K562 (cell line): ENCODE measurements around the gene MRPL11. TPM values are rescaled to one million over a fixed set of nuclear protein-coding genes. Genes with fewer than 3 reads are reported as not detected.
"Not testable (repeated sequence)": the region's sequence is repeated elsewhere in the genome, so short reads cannot be mapped to it uniquely, and the experiment has no call there.

ENCODE experiments used
- CEBPB ChIP-seq: fragments of 450-650 bp; IDR thresholded peaks from 2 replicates; pipeline ENCODE4 v1.6.1; 2016; ENCODE audit warnings: missing genetic modification characterization, missing compliant biosample characterization
- CTBP1 ChIP-seq: fragments of 450-650 bp; IDR thresholded peaks from 2 replicates; pipeline ENCODE4 v1.6.1; 2016; ENCODE audit warnings: borderline replicate concordance
- HDAC2 ChIP-seq: fragments of 450-650 bp; IDR thresholded peaks from 2 replicates; pipeline ENCODE4 v1.6.1; 2016; ENCODE audit warnings: mild to moderate bottlenecking
- KDM5B ChIP-seq: fragments of 200-600 bp; sonication (generic); IDR thresholded peaks from 2 replicates; pipeline ENCODE4 v1.6.1; 2012; ENCODE audit warnings: low read depth, mild to moderate bottlenecking, moderate library complexity, low read length, control low read depth, inconsistent platforms; ENCODE audit not compliant: insufficient replicate concordance
- NFE2 ChIP-seq: IDR thresholded peaks from 2 replicates; pipeline ENCODE4 v1.6.1; 2014; ENCODE audit warnings: antibody characterized with exemption, low read depth
- NFE2L1 ChIP-seq: fragments of 450-650 bp; IDR thresholded peaks from 2 replicates; pipeline ENCODE4 v1.6.1; 2016; ENCODE audit warnings: missing genetic modification characterization, low read depth, mild to moderate bottlenecking, missing compliant biosample characterization, moderate library complexity, borderline replicate concordance
- POLR3A ChIP-seq: IDR thresholded peaks from 2 replicates; pipeline ENCODE4 v1.6.1; 2011; ENCODE audit warnings: borderline replicate concordance, mild to moderate bottlenecking, moderate library complexity; ENCODE audit not compliant: insufficient read length, insufficient read depth; ENCODE audit errors: extremely low read depth
- RCOR1 ChIP-seq, 2 experiments: IDR thresholded peaks; 2 replicates each; pipeline ENCODE4 v1.6.1; 2012; ENCODE audit warnings: low read depth in 2 of 2, low read length in 2 of 2, borderline replicate concordance in 1 of 2, improper control_type of control experiment in 1 of 2
- polyA plus RNA-seq, 8 experiments: library from polyadenylated mRNA; depleted of rRNA in 4 of 8; stranded (reverse) in 5 of 8; unstranded in 3 of 8; fragments of >200 nt; fragmentation: Nextera tagmentation in 2 of 8; fragmentation: Illumina TruSeq in 1 of 8; extraction: Ambion mirVana in 2 of 8; extraction: Trizol in 1 of 8; gene quantifications; 2 replicates each; pipeline versions ENCODE4 v1.2.1 to v1.2.3, GENCODE V29; 2011 to 2014; ENCODE audit warnings: inconsistent platforms in 1 of 8, missing spikeins in 1 of 8
- total RNA-seq, 7 experiments: library from RNA; depleted of rRNA in 6 of 7; stranded (reverse); fragments of >200 nt in 6 of 7; fragmentation: Illumina TruSeq in 2 of 7; extraction: Trizol in 2 of 7; gene quantifications; 2 replicates each; pipeline versions ENCODE4 v1.2.1 to v1.2.3, GENCODE V29; 2011 to 2021; ENCODE audit warnings: low replicate concordance in 1 of 7
- TF ChIP-seq, protein P1 (sequence below), 2 experiments: IDR thresholded peaks in 1 of 2; conservative IDR thresholded peaks in 1 of 2; 2 replicates each; pipeline ENCODE4 v1.6.1; 2016; ENCODE audit warnings: low read depth in 2 of 2, mild to moderate bottlenecking in 1 of 2, missing compliant biosample characterization in 1 of 2, missing genetic modification characterization in 1 of 2, moderate library complexity in 1 of 2
- TF ChIP-seq, protein P2 (sequence below): IDR thresholded peaks from 2 replicates; pipeline ENCODE4 v1.6.1; 2014; ENCODE audit warnings: antibody characterized with exemption
- TF ChIP-seq, protein P3 (sequence below): fragments of 450-650 bp; IDR thresholded peaks from 2 replicates; pipeline ENCODE4 v1.6.1; 2016
- TF ChIP-seq, protein P4 (sequence below), 2 experiments: fragments of 450-650 bp; formaldehyde crosslinking in 1 of 2; IDR thresholded peaks; 2 replicates each; pipeline versions ENCODE4 v1.4.0 to v1.6.1; 2014 to 2020; ENCODE audit warnings: mild to moderate bottlenecking in 2 of 2, borderline replicate concordance in 1 of 2, low read depth in 1 of 2

Gene MRPL11
- total and polyA plus RNA-seq, 9 of the 15 experiments (the other 6 are each of a cell fraction or from before 2014, with no cell fraction given) = 33.0 to 173 (median 91.9) TPM

DNA sequence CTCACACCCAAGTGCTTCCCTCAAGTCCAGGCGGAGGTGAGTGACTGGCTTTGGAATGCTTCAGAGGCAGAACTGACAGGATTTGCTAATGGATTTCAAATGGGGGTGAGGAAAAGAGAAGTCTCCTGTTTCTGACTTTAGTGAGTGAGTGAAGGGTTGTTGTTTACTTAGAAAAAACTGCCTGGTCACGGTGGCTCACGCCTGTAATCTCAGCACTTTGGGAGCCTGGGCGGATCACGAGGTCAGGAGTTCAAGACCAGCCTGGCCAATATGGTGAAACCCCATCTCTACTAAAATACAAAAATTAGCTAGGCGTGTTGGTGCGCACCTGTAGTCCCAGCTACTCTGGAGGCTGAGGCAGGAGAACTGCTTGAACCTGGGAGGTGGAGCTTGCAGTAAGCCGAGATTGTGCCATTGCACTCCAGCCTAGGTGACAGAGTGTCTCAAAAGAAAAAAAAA, 6.7 kb downstream of the MRPL11 start (continued):
- TF ChIP-seq, protein P1, sequence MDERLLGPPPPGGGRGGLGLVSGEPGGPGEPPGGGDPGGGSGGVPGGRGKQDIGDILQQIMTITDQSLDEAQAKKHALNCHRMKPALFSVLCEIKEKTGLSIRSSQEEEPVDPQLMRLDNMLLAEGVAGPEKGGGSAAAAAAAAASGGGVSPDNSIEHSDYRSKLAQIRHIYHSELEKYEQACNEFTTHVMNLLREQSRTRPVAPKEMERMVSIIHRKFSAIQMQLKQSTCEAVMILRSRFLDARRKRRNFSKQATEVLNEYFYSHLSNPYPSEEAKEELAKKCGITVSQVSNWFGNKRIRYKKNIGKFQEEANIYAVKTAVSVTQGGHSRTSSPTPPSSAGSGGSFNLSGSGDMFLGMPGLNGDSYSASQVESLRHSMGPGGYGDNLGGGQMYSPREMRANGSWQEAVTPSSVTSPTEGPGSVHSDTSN (CRISPR knock-in tag; IDR thresholded peaks at IDR 0.05; ENCODE audit: low read depth) = not testable (repeated sequence)
- TF ChIP-seq, protein P1 (tag; conservative IDR thresholded peaks at IDR 0.05; ENCODE audit: low read depth) = 0 out of 2 replicates have a peak, but pooled peaks have one; percentile 17
- TF ChIP-seq CEBPB (tag) (peak; percentile 51; the same call in 1 of the 2 replicates), CTBP1 (peak; percentile 70), KDM5B (peak; percentile 89), POLR3A (peak; percentile 72), NFE2 (peak; percentile 93), HDAC2 (peak; percentile 72; the same call in 1 of the 2 replicates), NFE2L1 (tag) (peak; percentile 50; the same call in 1 of the 2 replicates), RCOR1 (IDR thresholded peaks at IDR 0.05; ENCODE audit: borderline replicate concordance in 1 of 2, low read depth in 2 of 2, low read length in 2 of 2) (peak in 1 of 2 experiments; percentile 84; a peak in 2 of 4 replicates)
- TF ChIP-seq, protein P2, sequence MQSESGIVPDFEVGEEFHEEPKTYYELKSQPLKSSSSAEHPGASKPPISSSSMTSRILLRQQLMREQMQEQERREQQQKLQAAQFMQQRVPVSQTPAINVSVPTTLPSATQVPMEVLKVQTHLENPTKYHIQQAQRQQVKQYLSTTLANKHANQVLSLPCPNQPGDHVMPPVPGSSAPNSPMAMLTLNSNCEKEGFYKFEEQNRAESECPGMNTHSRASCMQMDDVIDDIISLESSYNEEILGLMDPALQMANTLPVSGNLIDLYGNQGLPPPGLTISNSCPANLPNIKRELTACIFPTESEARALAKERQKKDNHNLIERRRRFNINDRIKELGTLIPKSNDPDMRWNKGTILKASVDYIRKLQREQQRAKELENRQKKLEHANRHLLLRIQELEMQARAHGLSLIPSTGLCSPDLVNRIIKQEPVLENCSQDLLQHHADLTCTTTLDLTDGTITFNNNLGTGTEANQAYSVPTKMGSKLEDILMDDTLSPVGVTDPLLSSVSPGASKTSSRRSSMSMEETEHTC = 0 out of 2 replicates have a peak, but pooled peaks have one; percentile 14
- TF ChIP-seq, protein P3, sequence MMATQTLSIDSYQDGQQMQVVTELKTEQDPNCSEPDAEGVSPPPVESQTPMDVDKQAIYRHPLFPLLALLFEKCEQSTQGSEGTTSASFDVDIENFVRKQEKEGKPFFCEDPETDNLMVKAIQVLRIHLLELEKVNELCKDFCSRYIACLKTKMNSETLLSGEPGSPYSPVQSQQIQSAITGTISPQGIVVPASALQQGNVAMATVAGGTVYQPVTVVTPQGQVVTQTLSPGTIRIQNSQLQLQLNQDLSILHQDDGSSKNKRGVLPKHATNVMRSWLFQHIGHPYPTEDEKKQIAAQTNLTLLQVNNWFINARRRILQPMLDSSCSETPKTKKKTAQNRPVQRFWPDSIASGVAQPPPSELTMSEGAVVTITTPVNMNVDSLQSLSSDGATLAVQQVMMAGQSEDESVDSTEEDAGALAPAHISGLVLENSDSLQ = peak; percentile 37; the same call in 1 of the 2 replicates
- TF ChIP-seq, protein P4, sequence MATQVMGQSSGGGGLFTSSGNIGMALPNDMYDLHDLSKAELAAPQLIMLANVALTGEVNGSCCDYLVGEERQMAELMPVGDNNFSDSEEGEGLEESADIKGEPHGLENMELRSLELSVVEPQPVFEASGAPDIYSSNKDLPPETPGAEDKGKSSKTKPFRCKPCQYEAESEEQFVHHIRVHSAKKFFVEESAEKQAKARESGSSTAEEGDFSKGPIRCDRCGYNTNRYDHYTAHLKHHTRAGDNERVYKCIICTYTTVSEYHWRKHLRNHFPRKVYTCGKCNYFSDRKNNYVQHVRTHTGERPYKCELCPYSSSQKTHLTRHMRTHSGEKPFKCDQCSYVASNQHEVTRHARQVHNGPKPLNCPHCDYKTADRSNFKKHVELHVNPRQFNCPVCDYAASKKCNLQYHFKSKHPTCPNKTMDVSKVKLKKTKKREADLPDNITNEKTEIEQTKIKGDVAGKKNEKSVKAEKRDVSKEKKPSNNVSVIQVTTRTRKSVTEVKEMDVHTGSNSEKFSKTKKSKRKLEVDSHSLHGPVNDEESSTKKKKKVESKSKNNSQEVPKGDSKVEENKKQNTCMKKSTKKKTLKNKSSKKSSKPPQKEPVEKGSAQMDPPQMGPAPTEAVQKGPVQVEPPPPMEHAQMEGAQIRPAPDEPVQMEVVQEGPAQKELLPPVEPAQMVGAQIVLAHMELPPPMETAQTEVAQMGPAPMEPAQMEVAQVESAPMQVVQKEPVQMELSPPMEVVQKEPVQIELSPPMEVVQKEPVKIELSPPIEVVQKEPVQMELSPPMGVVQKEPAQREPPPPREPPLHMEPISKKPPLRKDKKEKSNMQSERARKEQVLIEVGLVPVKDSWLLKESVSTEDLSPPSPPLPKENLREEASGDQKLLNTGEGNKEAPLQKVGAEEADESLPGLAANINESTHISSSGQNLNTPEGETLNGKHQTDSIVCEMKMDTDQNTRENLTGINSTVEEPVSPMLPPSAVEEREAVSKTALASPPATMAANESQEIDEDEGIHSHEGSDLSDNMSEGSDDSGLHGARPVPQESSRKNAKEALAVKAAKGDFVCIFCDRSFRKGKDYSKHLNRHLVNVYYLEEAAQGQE (IDR thresholded peaks at IDR 0.05; ENCODE audit: borderline replicate concordance) = peak; percentile 23; the same call in 1 of the 2 replicates
- TF ChIP-seq, protein P4 (CRISPR knock-in tag; IDR thresholded peaks at IDR 0.05; ENCODE audit: low read depth) = not testable (repeated sequence)
